ENCODE measurements around the gene DOCK4.

The DOCK4 gene

DNA sequence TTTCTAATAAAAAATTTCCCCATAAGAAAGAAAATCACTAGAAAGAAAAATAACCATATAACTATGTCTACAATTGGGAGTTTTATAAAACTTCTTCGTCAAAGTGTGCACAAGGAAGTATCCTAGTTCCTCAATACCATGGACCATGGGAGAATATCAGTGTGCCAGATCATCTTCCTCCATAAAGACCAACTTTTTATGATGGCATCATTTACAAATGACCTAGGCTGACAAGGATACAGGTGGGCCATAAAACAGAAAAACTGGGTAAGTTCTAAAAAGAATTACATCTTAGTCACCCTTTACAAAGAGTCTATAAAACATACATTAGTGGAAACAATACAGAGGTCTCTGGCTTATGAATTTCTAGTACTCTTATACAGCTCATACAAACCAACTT is 303.2 kb downstream of the DOCK4 start:
- no peaks in the 10 kb centered on the region for H3K4me1 ChIP-seq (ENCODE audit: control insufficient read depth in 1 of 2, insufficient read depth in 2 of 2, low read length in 2 of 2)
- H3K27me3 ChIP-seq (ENCODE audit: insufficient read depth, low read length): no peaks in the 10 kb centered on the region
- H3K36me3 ChIP-seq (ENCODE audit: control insufficient read depth in 1 of 2, insufficient read depth in 2 of 2, low read length in 2 of 2): no peaks in the 10 kb centered on the region
- WGBS (ENCODE audit: extremely low coverage, insufficient coverage, insufficient read length): no CpG with 5 or more reads among the region's 1 CpG
- H4K91ac ChIP-seq (ENCODE audit: low read depth, low read length): no peak overlapping the region
- no peak overlapping the region for H3K9ac ChIP-seq (ENCODE audit: low read length)
- H2BK120ac ChIP-seq (ENCODE audit: insufficient read depth, low read length, poor library complexity): no peak overlapping the region
- no peak overlapping the region for H3K4me3 ChIP-seq (ENCODE audit: low read depth, low read length)
- no peak overlapping the region for H4K8ac ChIP-seq (ENCODE audit: low read depth, low read length)
- H3K9me3 ChIP-seq (ENCODE audit: insufficient read depth, low read depth, low read length): no peaks in the 10 kb centered on the region
- no peak for DNase-seq
- no peak overlapping the region for H2BK12ac ChIP-seq (ENCODE audit: low read length)
- no peak overlapping the region for H3K14ac ChIP-seq (ENCODE audit: low read length)
- H2AFZ ChIP-seq (ENCODE audit: insufficient read depth, low read length, poor library complexity): no peak overlapping the region
- no peak overlapping the region for H3K18ac ChIP-seq (ENCODE audit: low read length)
- no peaks in the 10 kb centered on the region for H3K79me2 ChIP-seq (ENCODE audit: control insufficient read depth, insufficient read depth, low read length, poor library complexity)
- no peak overlapping the region for H2AK5ac ChIP-seq (ENCODE audit: low read length)
- no peak overlapping the region for H3K27ac ChIP-seq (ENCODE audit: low read depth, low read length)
- H2BK5ac ChIP-seq (ENCODE audit: low read depth, low read length, poor library complexity): no peak overlapping the region
- no peak overlapping the region for H3K4ac ChIP-seq (ENCODE audit: low read depth, low read length)
- H3K23ac ChIP-seq (ENCODE audit: low read length): no peak overlapping the region
- no peak overlapping the region for H3K4me2 ChIP-seq (ENCODE audit: low read length)
- no peak overlapping the region for H4K12ac ChIP-seq (ENCODE audit: low read depth, low read length)
- H3K79me1 ChIP-seq (ENCODE audit: low read length): no peaks in the 10 kb centered on the region

DNA sequence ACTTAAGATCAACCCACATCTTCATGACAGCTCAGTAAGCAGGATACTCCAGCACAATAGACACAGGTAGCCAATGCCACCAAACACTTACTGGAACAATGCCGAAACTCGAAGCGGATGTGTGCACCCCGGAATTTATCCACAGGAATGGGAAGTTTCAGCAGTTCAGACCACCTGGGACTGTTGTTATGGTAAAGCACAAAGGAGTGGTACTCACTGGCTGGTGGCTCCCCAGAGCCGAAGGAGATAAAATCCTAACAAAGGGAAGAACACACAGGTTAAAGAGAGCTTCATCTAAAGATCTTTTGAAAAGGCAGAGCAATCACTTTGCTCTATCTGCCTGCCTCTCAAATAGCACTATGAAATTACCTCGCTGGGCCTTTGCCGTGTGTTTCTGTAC is 305.9 kb downstream of the DOCK4 start:
- no CpG with 5 or more reads among the region's 7 CpGs for WGBS (ENCODE audit: extremely low coverage, insufficient coverage, insufficient read length)

DNA sequence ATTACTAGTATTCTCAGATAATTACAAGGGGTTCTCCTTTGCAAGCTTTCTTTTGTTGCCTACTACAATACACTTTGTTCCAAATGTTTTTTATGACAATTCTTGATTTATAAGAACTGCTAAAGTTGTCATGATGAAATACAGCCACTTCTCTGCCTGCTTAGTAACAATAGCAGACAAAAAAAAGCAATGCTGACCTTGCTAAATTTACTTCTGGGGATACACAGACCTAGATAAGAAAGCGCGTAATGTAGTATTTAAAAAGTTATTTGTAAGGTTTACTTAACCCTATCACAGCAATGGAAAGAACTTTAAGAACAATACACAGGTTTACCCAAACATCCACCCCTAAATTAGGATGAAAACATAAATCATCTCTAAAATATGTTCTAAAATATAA is 311.1 kb downstream of the DOCK4 start:
- Histone ChIP-seq H2AFZ (ENCODE audit: insufficient read depth, low read length, poor library complexity) (no peak overlapping the region), H3K4me2 (ENCODE audit: low read length) (no peak overlapping the region), H3K79me1 (ENCODE audit: low read length) (no peaks in the 10 kb centered on the region), H2BK12ac (ENCODE audit: low read length) (no peak overlapping the region), H4K8ac (ENCODE audit: low read depth, low read length) (no peak overlapping the region), H2BK120ac (ENCODE audit: insufficient read depth, low read length, poor library complexity) (no peak overlapping the region), H2BK5ac (ENCODE audit: low read depth, low read length, poor library complexity) (no peak overlapping the region), H4K91ac (ENCODE audit: low read depth, low read length) (no peak overlapping the region), H3K36me3 (ENCODE audit: control insufficient read depth in 1 of 2, insufficient read depth in 2 of 2, low read length in 2 of 2) (peaks cover 0 to 2% of the 10 kb centered on the region in 2 experiments), H3K79me2 (ENCODE audit: control insufficient read depth, insufficient read depth, low read length, poor library complexity) (no peaks in the 10 kb centered on the region), H3K27me3 (ENCODE audit: insufficient read depth, low read length) (no peaks in the 10 kb centered on the region), H2AK5ac (ENCODE audit: low read length) (no peak overlapping the region), H3K4me3 (ENCODE audit: low read depth, low read length) (no peak overlapping the region), H3K4ac (ENCODE audit: low read depth, low read length) (no peak overlapping the region), H3K18ac (ENCODE audit: low read length) (no peak overlapping the region), H3K27ac (ENCODE audit: low read depth, low read length) (no peak overlapping the region), H3K4me1 (ENCODE audit: control insufficient read depth in 1 of 2, insufficient read depth in 2 of 2, low read length in 2 of 2) (no peaks in the 10 kb centered on the region), H4K12ac (ENCODE audit: low read depth, low read length) (no peak overlapping the region), H3K9ac (ENCODE audit: low read length) (no peak overlapping the region), H3K14ac (ENCODE audit: low read length) (no peak overlapping the region), H3K9me3 (ENCODE audit: insufficient read depth, low read depth, low read length) (no peaks in the 10 kb centered on the region), H3K23ac (ENCODE audit: low read length) (no peak overlapping the region)
- WGBS (ENCODE audit: extremely low coverage, insufficient coverage, insufficient read length): no CpG with 5 or more reads among the region's 2 CpGs
- DNase-seq: no peak

More for the DNA sequence above, 305.9 kb downstream of the DOCK4 start:
- DNase-seq: no peak
- H2BK120ac ChIP-seq (ENCODE audit: insufficient read depth, low read length, poor library complexity): no peak overlapping the region
- no peak overlapping the region for H3K27ac ChIP-seq (ENCODE audit: low read depth, low read length)
- no peak overlapping the region for H2BK12ac ChIP-seq (ENCODE audit: low read length)
- H3K79me2 ChIP-seq (ENCODE audit: control insufficient read depth, insufficient read depth, low read length, poor library complexity): no peaks in the 10 kb centered on the region
- no peak overlapping the region for H3K4ac ChIP-seq (ENCODE audit: low read depth, low read length)
- H2BK5ac ChIP-seq (ENCODE audit: low read depth, low read length, poor library complexity): no peak overlapping the region
- no peaks in the 10 kb centered on the region for H3K27me3 ChIP-seq (ENCODE audit: insufficient read depth, low read length)
- no peak overlapping the region for H2AFZ ChIP-seq (ENCODE audit: insufficient read depth, low read length, poor library complexity)
- no peaks in the 10 kb centered on the region for H3K9me3 ChIP-seq (ENCODE audit: insufficient read depth, low read depth, low read length)
- H4K91ac ChIP-seq (ENCODE audit: low read depth, low read length): no peak overlapping the region
- H3K18ac ChIP-seq (ENCODE audit: low read length): no peak overlapping the region
- no peak overlapping the region for H3K14ac ChIP-seq (ENCODE audit: low read length)
- no peaks in the 10 kb centered on the region for H3K4me1 ChIP-seq (ENCODE audit: control insufficient read depth in 1 of 2, insufficient read depth in 2 of 2, low read length in 2 of 2)
- H3K4me3 ChIP-seq (ENCODE audit: low read depth, low read length): no peak overlapping the region
- no peaks in the 10 kb centered on the region for H3K79me1 ChIP-seq (ENCODE audit: low read length)
- H2AK5ac ChIP-seq (ENCODE audit: low read length): no peak overlapping the region
- peak overlapping the region; percentile 40 for H3K23ac ChIP-seq (ENCODE audit: low read length)
- H3K4me2 ChIP-seq (ENCODE audit: low read length): peak overlapping the region; percentile 14
- H3K9ac ChIP-seq (ENCODE audit: low read length): no peak overlapping the region
- no peak overlapping the region for H4K8ac ChIP-seq (ENCODE audit: low read depth, low read length)
- H4K12ac ChIP-seq (ENCODE audit: low read depth, low read length): no peak overlapping the region
- H3K36me3 ChIP-seq (ENCODE audit: control insufficient read depth in 1 of 2, insufficient read depth in 2 of 2, low read length in 2 of 2): no peaks in the 10 kb centered on the region

DNA sequence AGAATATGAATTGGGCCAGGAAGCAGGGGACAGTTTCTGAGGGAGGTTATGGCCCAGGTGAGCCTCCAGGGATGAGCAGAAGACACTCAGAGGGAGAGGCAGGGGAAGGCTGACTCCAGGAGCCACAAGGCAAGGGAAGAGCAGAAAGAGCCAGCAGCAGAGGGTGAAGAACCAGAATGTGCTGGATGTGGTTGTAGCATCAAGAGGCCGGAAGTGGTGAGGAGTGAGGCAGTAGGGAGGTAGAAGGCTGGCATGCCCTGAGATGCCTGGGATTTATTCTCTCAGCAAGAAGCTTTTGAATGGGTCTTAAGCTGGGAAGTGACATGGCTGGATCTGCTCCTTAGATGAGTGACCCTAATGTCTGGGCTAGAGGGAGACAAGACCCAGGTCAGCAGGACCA is 311.7 kb downstream of the DOCK4 start:
- H4K12ac ChIP-seq (ENCODE audit: low read depth, low read length): no peak overlapping the region
- WGBS (ENCODE audit: extremely low coverage, insufficient coverage, insufficient read length): no CpG with 5 or more reads among the region's 1 CpG
- H3K23ac ChIP-seq (ENCODE audit: low read length): no peak overlapping the region
- H3K79me1 ChIP-seq (ENCODE audit: low read length): no peaks in the 10 kb centered on the region
- no peak overlapping the region for H2AFZ ChIP-seq (ENCODE audit: insufficient read depth, low read length, poor library complexity)
- H2BK120ac ChIP-seq (ENCODE audit: insufficient read depth, low read length, poor library complexity): no peak overlapping the region
- H4K91ac ChIP-seq (ENCODE audit: low read depth, low read length): no peak overlapping the region
- H3K4me2 ChIP-seq (ENCODE audit: low read length): no peak overlapping the region
- peaks cover 0 to 2% of the 10 kb centered on the region in 2 experiments for H3K36me3 ChIP-seq (ENCODE audit: control insufficient read depth in 1 of 2, insufficient read depth in 2 of 2, low read length in 2 of 2)
- no peak overlapping the region for H3K4me3 ChIP-seq (ENCODE audit: low read depth, low read length)
- H2BK5ac ChIP-seq (ENCODE audit: low read depth, low read length, poor library complexity): no peak overlapping the region
- no peaks in the 10 kb centered on the region for H3K4me1 ChIP-seq (ENCODE audit: control insufficient read depth in 1 of 2, insufficient read depth in 2 of 2, low read length in 2 of 2)
- no peak overlapping the region for H4K8ac ChIP-seq (ENCODE audit: low read depth, low read length)
- no peak for DNase-seq
- no peak overlapping the region for H2AK5ac ChIP-seq (ENCODE audit: low read length)
- H3K18ac ChIP-seq (ENCODE audit: low read length): no peak overlapping the region
- H3K4ac ChIP-seq (ENCODE audit: low read depth, low read length): no peak overlapping the region
- H3K27me3 ChIP-seq (ENCODE audit: insufficient read depth, low read length): no peaks in the 10 kb centered on the region
- H3K9me3 ChIP-seq (ENCODE audit: insufficient read depth, low read depth, low read length): no peaks in the 10 kb centered on the region
- H3K14ac ChIP-seq (ENCODE audit: low read length): no peak overlapping the region
- H2BK12ac ChIP-seq (ENCODE audit: low read length): no peak overlapping the region
- H3K9ac ChIP-seq (ENCODE audit: low read length): no peak overlapping the region
- no peaks in the 10 kb centered on the region for H3K79me2 ChIP-seq (ENCODE audit: control insufficient read depth, insufficient read depth, low read length, poor library complexity)
- no peak overlapping the region for H3K27ac ChIP-seq (ENCODE audit: low read depth, low read length)

All from trophoblast cell (in vitro differentiated cells and primary cell).